GM23338 (cell line): ENCODE measurements around the gene CDC42EP5. TPM values are rescaled to one million over a fixed set of nuclear protein-coding genes. Genes with fewer than 3 reads are reported as not detected.

Source experiments
- ATAC-seq: fragments of 200-7000 bp; cut with Tn5 transposase; 3 replicates; pipeline ENCODE4 v1.9.1; 2020
- DNase-seq: peaks from one replicate; pipeline ENCODE4 v3.0.0-alpha.2; 2015; ENCODE audit warnings: low spot score
- H2AFZ ChIP-seq: fragments of 200-600 bp; sonication (generic); 2 replicates; pipeline ENCODE4 v1.8.0; 2016; ENCODE audit warnings: antibody characterized with exemption, mild to moderate bottlenecking, moderate library complexity
- H3F3A ChIP-seq: fragments of 200-600 bp; sonication (generic); replicated peaks from 2 replicates; pipeline ENCODE4 v1.8.0; 2017; ENCODE audit warnings: antibody characterized with exemption, mixed run types, low read depth
- H3K27ac ChIP-seq: fragments of 200-600 bp; sonication (generic); 2 replicates; pipeline ENCODE4 v1.6.1; 2016; ENCODE audit warnings: low read depth
- H3K27me3 ChIP-seq: fragments of 200-600 bp; sonication (generic); 2 replicates; pipeline ENCODE4 v1.8.0; 2016; ENCODE audit warnings: mild to moderate bottlenecking, mixed run types, moderate library complexity; ENCODE audit not compliant: insufficient read depth
- H3K36me3 ChIP-seq: fragments of 200-600 bp; sonication (generic); 2 replicates; pipeline ENCODE4 v1.8.0; 2016; ENCODE audit warnings: mild to moderate bottlenecking; ENCODE audit not compliant: insufficient read depth
- H3K4me1 ChIP-seq: fragments of 200-600 bp; sonication (generic); 2 replicates; pipeline ENCODE4 v1.8.0; 2016; ENCODE audit warnings: mild to moderate bottlenecking, moderate library complexity; ENCODE audit not compliant: insufficient read depth
- H3K4me2 ChIP-seq: fragments of 200-600 bp; sonication (generic); 2 replicates; pipeline ENCODE4 v1.7.1; 2017; ENCODE audit warnings: mixed run types
- H3K4me3 ChIP-seq: fragments of 200-600 bp; sonication (generic); 2 replicates; pipeline ENCODE4 v1.6.1; 2016; ENCODE audit warnings: mixed run types
- H3K79me2 ChIP-seq: fragments of 200-600 bp; sonication (generic); replicated peaks from 2 replicates; pipeline ENCODE4 v1.8.0; 2017; ENCODE audit warnings: mild to moderate bottlenecking; ENCODE audit not compliant: insufficient read depth
- H3K9me2 ChIP-seq: fragments of 200-600 bp; sonication (generic); 2 replicates; pipeline ENCODE4 v1.8.0; 2017; ENCODE audit not compliant: insufficient read depth
- H4K20me1 ChIP-seq: fragments of 200-600 bp; sonication (generic); replicated peaks from 2 replicates; pipeline ENCODE4 v1.8.0; 2017; ENCODE audit warnings: mild to moderate bottlenecking; ENCODE audit not compliant: insufficient read depth
- H3K27ac Mint-ChIP-seq: 2 replicates; pipeline ENCODE4 v1.8.0; 2020; ENCODE audit warnings: inconsistent platforms, mild to moderate bottlenecking, moderate library complexity, mixed read lengths
- H3K27me3 Mint-ChIP-seq: 3 replicates; pipeline ENCODE4 v1.8.0; 2022; ENCODE audit warnings: low read depth, mild to moderate bottlenecking, moderate library complexity, mixed read lengths, inconsistent platforms; ENCODE audit not compliant: insufficient read depth, poor library complexity
- H3K36me3 Mint-ChIP-seq: 3 replicates; pipeline ENCODE4 v1.8.0; 2021; ENCODE audit warnings: low read depth, mild to moderate bottlenecking, inconsistent platforms, moderate library complexity, mixed read lengths
- H3K4me1 Mint-ChIP-seq: 3 replicates; pipeline ENCODE4 v1.8.0; 2020; ENCODE audit warnings: mild to moderate bottlenecking, inconsistent platforms, mixed read lengths
- H3K4me3 Mint-ChIP-seq: 3 replicates; pipeline ENCODE4 v1.8.0; 2021; ENCODE audit warnings: moderate library complexity, mild to moderate bottlenecking, inconsistent platforms, mixed read lengths
- H3K9me3 Mint-ChIP-seq: 3 replicates; pipeline ENCODE4 v1.8.0; 2020; ENCODE audit warnings: moderate library complexity, mild to moderate bottlenecking, inconsistent platforms, mixed read lengths
- CREB1 ChIP-seq: fragments of 250-450 bp; sonication (Bioruptor Pico); IDR thresholded peaks from 2 replicates; pipeline ENCODE4 v1.5.0; 2020; ENCODE audit warnings: low read depth, mild to moderate bottlenecking, moderate library complexity
- EZH2phosphoT487 ChIP-seq: fragments of 200-600 bp; sonication (generic); IDR thresholded peaks from one replicate; pipeline ENCODE4 v1.8.1; 2018; ENCODE audit warnings: antibody characterized with exemption; ENCODE audit not compliant: unreplicated experiment
- POLR2AphosphoS5 ChIP-seq: IDR thresholded peaks from 2 replicates; pipeline ENCODE4 v1.6.1; 2016; ENCODE audit warnings: antibody characterized with exemption, low read depth
- STAT1 ChIP-seq: IDR thresholded peaks from one replicate; pipeline ENCODE4 v1.6.1; 2016; ENCODE audit warnings: antibody characterized with exemption; ENCODE audit not compliant: unreplicated experiment
- polyA plus RNA-seq: library from polyadenylated mRNA; unstranded; fragments of >200 nt; fragmentation: Nextera tagmentation; extraction: Ambion mirVana; gene quantifications from 2 replicates; pipeline ENCODE4 v1.2.1, GENCODE V29; 2016
- total RNA-seq: library from RNA; depleted of rRNA; stranded (reverse); fragments of >200 nt; shearing (Covaris generic); gene quantifications from 2 replicates; pipeline ENCODE4 v1.2.3, GENCODE V29; 2014
- TF ChIP-seq, protein P1 (sequence below), 2 experiments: fragments of 200-600 bp in 1 of 2; sonication (generic) in 1 of 2; conservative IDR thresholded peaks; 2 replicates each; pipeline versions ENCODE4 v1.5.1 to v1.6.1; 2016 to 2017; ENCODE audit warnings: antibody characterized with exemption in 2 of 2, low read depth in 2 of 2, mild to moderate bottlenecking in 2 of 2, moderate library complexity in 1 of 2
- TF ChIP-seq, protein P2 (sequence below): IDR thresholded peaks from one replicate; pipeline ENCODE4 v1.6.1; 2018; ENCODE audit warnings: antibody characterized with exemption; ENCODE audit not compliant: unreplicated experiment

CDC42EP5 gene
- total and polyA plus RNA-seq, 2 experiments from 2014 or later: 1.4 to 3.4 TPM

DNA sequence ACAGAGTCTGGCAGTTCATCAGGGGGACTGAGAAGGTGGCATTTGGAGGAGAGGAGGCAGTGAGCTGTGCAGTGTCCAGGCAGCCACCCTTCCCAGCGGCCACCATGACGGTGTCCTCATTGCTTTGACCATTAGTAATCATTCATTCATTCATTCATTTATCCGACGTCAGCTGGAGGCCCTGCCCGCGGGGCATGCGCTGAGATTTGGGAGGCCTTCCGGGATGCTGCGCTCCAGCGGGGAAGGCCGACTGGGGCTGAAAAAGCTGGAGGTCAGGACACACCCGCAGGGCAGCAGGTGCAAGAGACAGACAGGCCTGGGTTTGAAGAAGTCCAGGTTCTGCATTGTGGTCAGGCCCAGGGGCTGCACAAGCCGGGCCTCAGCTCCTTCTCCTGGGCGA is 48.9 kb downstream of the CDC42EP5 start (continued):
- TF ChIP-seq, protein P1, sequence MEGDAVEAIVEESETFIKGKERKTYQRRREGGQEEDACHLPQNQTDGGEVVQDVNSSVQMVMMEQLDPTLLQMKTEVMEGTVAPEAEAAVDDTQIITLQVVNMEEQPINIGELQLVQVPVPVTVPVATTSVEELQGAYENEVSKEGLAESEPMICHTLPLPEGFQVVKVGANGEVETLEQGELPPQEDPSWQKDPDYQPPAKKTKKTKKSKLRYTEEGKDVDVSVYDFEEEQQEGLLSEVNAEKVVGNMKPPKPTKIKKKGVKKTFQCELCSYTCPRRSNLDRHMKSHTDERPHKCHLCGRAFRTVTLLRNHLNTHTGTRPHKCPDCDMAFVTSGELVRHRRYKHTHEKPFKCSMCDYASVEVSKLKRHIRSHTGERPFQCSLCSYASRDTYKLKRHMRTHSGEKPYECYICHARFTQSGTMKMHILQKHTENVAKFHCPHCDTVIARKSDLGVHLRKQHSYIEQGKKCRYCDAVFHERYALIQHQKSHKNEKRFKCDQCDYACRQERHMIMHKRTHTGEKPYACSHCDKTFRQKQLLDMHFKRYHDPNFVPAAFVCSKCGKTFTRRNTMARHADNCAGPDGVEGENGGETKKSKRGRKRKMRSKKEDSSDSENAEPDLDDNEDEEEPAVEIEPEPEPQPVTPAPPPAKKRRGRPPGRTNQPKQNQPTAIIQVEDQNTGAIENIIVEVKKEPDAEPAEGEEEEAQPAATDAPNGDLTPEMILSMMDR (conservative IDR thresholded peaks at IDR 0.05; ENCODE audit: low read depth in 2 of 2): no peak
- TF ChIP-seq EZH2phosphoT487 (no peak), STAT1 (no peak), CREB1 (CRISPR knock-in tag) (no peak)
- TF ChIP-seq, protein P2, sequence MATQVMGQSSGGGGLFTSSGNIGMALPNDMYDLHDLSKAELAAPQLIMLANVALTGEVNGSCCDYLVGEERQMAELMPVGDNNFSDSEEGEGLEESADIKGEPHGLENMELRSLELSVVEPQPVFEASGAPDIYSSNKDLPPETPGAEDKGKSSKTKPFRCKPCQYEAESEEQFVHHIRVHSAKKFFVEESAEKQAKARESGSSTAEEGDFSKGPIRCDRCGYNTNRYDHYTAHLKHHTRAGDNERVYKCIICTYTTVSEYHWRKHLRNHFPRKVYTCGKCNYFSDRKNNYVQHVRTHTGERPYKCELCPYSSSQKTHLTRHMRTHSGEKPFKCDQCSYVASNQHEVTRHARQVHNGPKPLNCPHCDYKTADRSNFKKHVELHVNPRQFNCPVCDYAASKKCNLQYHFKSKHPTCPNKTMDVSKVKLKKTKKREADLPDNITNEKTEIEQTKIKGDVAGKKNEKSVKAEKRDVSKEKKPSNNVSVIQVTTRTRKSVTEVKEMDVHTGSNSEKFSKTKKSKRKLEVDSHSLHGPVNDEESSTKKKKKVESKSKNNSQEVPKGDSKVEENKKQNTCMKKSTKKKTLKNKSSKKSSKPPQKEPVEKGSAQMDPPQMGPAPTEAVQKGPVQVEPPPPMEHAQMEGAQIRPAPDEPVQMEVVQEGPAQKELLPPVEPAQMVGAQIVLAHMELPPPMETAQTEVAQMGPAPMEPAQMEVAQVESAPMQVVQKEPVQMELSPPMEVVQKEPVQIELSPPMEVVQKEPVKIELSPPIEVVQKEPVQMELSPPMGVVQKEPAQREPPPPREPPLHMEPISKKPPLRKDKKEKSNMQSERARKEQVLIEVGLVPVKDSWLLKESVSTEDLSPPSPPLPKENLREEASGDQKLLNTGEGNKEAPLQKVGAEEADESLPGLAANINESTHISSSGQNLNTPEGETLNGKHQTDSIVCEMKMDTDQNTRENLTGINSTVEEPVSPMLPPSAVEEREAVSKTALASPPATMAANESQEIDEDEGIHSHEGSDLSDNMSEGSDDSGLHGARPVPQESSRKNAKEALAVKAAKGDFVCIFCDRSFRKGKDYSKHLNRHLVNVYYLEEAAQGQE: no peak

DNA sequence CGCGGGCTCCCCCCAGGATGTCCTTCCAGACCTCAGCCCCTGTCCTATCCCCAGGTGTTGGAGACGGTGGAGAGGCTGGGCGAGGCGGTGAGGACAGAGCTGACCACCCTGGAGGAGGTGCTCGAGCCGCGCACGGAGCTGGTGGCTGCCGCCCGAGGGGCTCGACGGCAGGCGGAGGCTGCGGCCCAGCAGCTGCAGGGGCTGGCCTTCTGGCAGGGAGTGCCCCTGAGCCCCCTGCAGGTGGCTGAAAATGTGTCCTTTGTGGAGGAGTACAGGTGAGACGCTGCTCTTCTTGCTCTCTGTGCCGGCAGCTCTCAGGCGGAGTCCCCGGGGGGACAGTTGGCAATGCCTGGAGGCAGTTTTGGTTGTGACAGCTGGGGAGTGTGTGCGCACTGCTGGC is 51.0 kb downstream of the CDC42EP5 start:
- H3K4me3 ChIP-seq: no peak overlapping the region
- H2AFZ ChIP-seq: no peak overlapping the region
- H4K20me1 ChIP-seq: no peaks in the 10 kb centered on the region; the same call in 1 of the 2 replicates
- no peaks in the 10 kb centered on the region for H3K36me3 ChIP-seq
- Mint-ChIP-seq H3K27me3 (peaks cover 19% of the 10 kb centered on the region), H3K27ac (peak overlapping the region; percentile 46; the same call in 1 of the 2 replicates), H3K4me1 (peaks cover 43% of the 10 kb centered on the region), H3K9me3 (peaks cover 3% of the 10 kb centered on the region), H3K4me3 (no peak overlapping the region), H3K36me3 (peaks cover 56% of the 10 kb centered on the region)
- H3F3A ChIP-seq: peaks cover 17% of the 10 kb centered on the region
- peaks cover 37% of the 10 kb centered on the region for H3K4me1 ChIP-seq
- H3K4me2 ChIP-seq: peak overlapping the region; percentile 93
- peak; percentile 73 for DNase-seq
- no peak overlapping the region for H3K27ac ChIP-seq
- no peaks in the 10 kb centered on the region for H3K27me3 ChIP-seq
- 0 out of 2 replicates have a peak, but pooled peaks cover 3% of the 10 kb centered on the region for H3K79me2 ChIP-seq
- no peak for TF ChIP-seq POLR2AphosphoS5
- TF ChIP-seq, protein P1 (conservative IDR thresholded peaks at IDR 0.05; ENCODE audit: low read depth in 2 of 2): peak; percentile 7 to 50; a peak in 2 of 4 replicates
- peak; percentile 8 for ATAC-seq
- no peaks in the 10 kb centered on the region for H3K9me2 ChIP-seq
